ENCODE results near the gene EXOC3L2.
A peak's percentile ranks its signal among the peaks of the same experiment; 100 is the strongest.

Gene EXOC3L2

GRCh38 chr19:45218911-45219743 lies 26.1 kb downstream of the EXOC3L2 start:
- DNase-seq (ENCODE audit: low spot score) = no peak

- no peak for DNase-seq (ENCODE audit: low spot score)
Observed at GRCh38 chr19:45218426-45218825, 26.8 kb downstream of the EXOC3L2 start.

- no peak for DNase-seq (ENCODE audit: low spot score)
Observed at GRCh38 chr19:45217957-45218334, 27.3 kb downstream of the EXOC3L2 start.

- DNase-seq (ENCODE audit: low spot score) = no peak
Observed at GRCh38 chr19:45217193-45217956, 27.8 kb downstream of the EXOC3L2 start.

- no peak for DNase-seq (ENCODE audit: low spot score)
Observed at GRCh38 chr19:45216667-45217066, 28.5 kb downstream of the EXOC3L2 start.

GRCh38 chr19:45215391-45216191 lies 29.6 kb downstream of the EXOC3L2 start:
- DNase-seq (ENCODE audit: low spot score) = no peak

GRCh38 chr19:45213031-45213430 lies 32.2 kb downstream of the EXOC3L2 start:
- DNase-seq (ENCODE audit: low spot score) = no peak

GRCh38 chr19:45211751-45212381 lies 33.3 kb downstream of the EXOC3L2 start:
- no peak for DNase-seq (ENCODE audit: low spot score)

- no peak for DNase-seq (ENCODE audit: low spot score)
Observed at GRCh38 chr19:45206328-45206727, 38.9 kb downstream of the EXOC3L2 start.

GRCh38 chr19:45205810-45206209 lies 39.4 kb downstream of the EXOC3L2 start:
- DNase-seq (ENCODE audit: low spot score) = no peak

GRCh38 chr19:45202637-45203036 lies 42.6 kb downstream of the EXOC3L2 start:
- no peak for DNase-seq (ENCODE audit: low spot score)

GRCh38 chr19:45200568-45200967 lies 44.6 kb downstream of the EXOC3L2 start:
- DNase-seq (ENCODE audit: low spot score) = peak; percentile 56

- DNase-seq (ENCODE audit: low spot score) = no peak
Observed at GRCh38 chr19:45195764-45196163, 49.4 kb downstream of the EXOC3L2 start.

- no peak for DNase-seq (ENCODE audit: low spot score)
Observed at GRCh38 chr19:45191375-45191774, 53.8 kb downstream of the EXOC3L2 start.

GRCh38 chr19:45189971-45190370 lies 55.2 kb downstream of the EXOC3L2 start:
- no peak for DNase-seq (ENCODE audit: low spot score)

- no peak for DNase-seq (ENCODE audit: low spot score)
Observed at GRCh38 chr19:45187421-45188100, 57.6 kb downstream of the EXOC3L2 start.

GRCh38 chr19:45186509-45187334 lies 58.5 kb downstream of the EXOC3L2 start:
- DNase-seq (ENCODE audit: low spot score) = no peak

GRCh38 chr19:45184115-45184514 lies 61.1 kb downstream of the EXOC3L2 start:
- DNase-seq (ENCODE audit: low spot score) = no peak

- no peak for DNase-seq (ENCODE audit: low spot score)
Observed at GRCh38 chr19:45182758-45183157, 62.4 kb downstream of the EXOC3L2 start.

- DNase-seq (ENCODE audit: low spot score) = no peak
Observed at GRCh38 chr19:45180936-45181335, 64.3 kb downstream of the EXOC3L2 start.
